CD4-positive, alpha-beta T cell treated with Interleukin-4 for 1 hour (primary cell): Measurements from ENCODE around the gene ZNF793.

Experiments
- DNase-seq, 2 donors: peaks; one replicate each; pipeline ENCODE4 v3.0.0-alpha.2; 2020 to 2022

Gene ZNF793

DNA sequence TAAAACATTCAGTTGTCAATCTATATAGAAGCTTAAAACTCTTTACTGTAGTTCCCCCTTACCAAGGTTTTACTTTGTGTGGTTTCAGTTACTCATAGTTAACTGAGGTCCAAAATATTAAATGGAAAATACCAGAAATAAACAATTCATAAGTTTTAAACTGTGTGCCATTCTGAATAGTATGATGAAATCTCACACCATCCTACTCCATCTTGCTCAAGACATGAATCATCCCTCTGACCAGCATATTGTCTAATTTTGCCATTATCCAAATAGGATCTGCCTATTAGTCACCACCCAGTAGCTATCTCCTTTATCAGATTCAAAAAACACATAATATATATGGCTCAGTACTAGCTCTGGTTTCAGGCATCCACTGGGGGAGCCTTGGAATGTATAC lies 65.5 kb downstream of the ZNF793 start:
- DNase-seq: no peak

DNA sequence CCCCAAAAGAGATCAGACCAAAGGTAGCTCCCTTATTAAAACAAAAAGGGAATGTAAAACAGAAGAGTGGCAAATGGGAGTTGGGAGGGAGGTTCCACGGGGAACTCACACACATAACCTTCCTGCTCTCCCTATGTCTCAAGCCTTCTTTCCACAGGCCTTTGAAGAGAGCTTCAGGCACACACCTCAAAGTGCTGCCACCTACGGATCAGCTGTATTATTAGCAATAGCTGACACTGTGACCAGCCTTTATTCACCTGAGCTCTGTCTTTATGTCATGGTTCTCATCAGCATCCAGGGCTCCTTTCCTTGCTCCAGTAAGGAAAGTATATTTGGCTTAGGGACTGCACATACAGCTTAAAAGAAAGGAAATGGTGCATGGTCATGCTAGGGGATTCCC lies 76.6 kb downstream of the ZNF793 start:
- no peak for DNase-seq
